ENCODE results near the gene ZNF521.

The ZNF521 gene

GRCh38 chr18:25314151-25314837 lies 37.7 kb downstream of the ZNF521 start:
- H3K4me1 ChIP-seq: no peaks in the 10 kb centered on the region
- TF ChIP-seq Cebpa-rat (IDR thresholded peaks at IDR 0.05): no peak
- no peaks in the 10 kb centered on the region for H4K20me1 ChIP-seq
- no peak overlapping the region for H3K27ac ChIP-seq
- no peak overlapping the region for H3K9ac ChIP-seq
- H3K36me3 ChIP-seq: no peaks in the 10 kb centered on the region
- H3K4me3 ChIP-seq: no peak overlapping the region
- H3K27me3 ChIP-seq: no peaks in the 10 kb centered on the region
- H3K4me2 ChIP-seq: no peak overlapping the region
- no peaks in the 10 kb centered on the region for H3K9me3 ChIP-seq

GRCh38 chr18:25313268-25313667 lies 38.7 kb downstream of the ZNF521 start:
- H3K9ac ChIP-seq: no peak overlapping the region
- H3K36me3 ChIP-seq: no peaks in the 10 kb centered on the region
- H4K20me1 ChIP-seq: no peaks in the 10 kb centered on the region
- no peaks in the 10 kb centered on the region for H3K4me1 ChIP-seq
- no peak overlapping the region for H3K27ac ChIP-seq
- no peaks in the 10 kb centered on the region for H3K9me3 ChIP-seq
- H3K27me3 ChIP-seq: no peaks in the 10 kb centered on the region
- H3K4me2 ChIP-seq: no peak overlapping the region
- no peak overlapping the region for H3K4me3 ChIP-seq
- no peak for TF ChIP-seq Cebpa-rat (IDR thresholded peaks at IDR 0.05)

GRCh38 chr18:25310045-25310444 lies 41.9 kb downstream of the ZNF521 start:
- H3K36me3 ChIP-seq: no peaks in the 10 kb centered on the region
- no peak for TF ChIP-seq Cebpa-rat (IDR thresholded peaks at IDR 0.05)
- H3K4me3 ChIP-seq: no peak overlapping the region
- no peaks in the 10 kb centered on the region for H3K4me1 ChIP-seq
- H4K20me1 ChIP-seq: no peaks in the 10 kb centered on the region
- no peak overlapping the region for H3K4me2 ChIP-seq
- H3K27ac ChIP-seq: no peak overlapping the region
- no peak overlapping the region for H3K9ac ChIP-seq
- no peaks in the 10 kb centered on the region for H3K9me3 ChIP-seq
- H3K27me3 ChIP-seq: no peaks in the 10 kb centered on the region

- H3K9me3 ChIP-seq: no peaks in the 10 kb centered on the region
- no peak overlapping the region for H3K9ac ChIP-seq
- TF ChIP-seq Cebpa-rat (IDR thresholded peaks at IDR 0.05): no peak
- H3K4me2 ChIP-seq: no peak overlapping the region
- no peaks in the 10 kb centered on the region for H3K36me3 ChIP-seq
- H3K4me1 ChIP-seq: no peaks in the 10 kb centered on the region
- no peaks in the 10 kb centered on the region for H3K27me3 ChIP-seq
- no peaks in the 10 kb centered on the region for H4K20me1 ChIP-seq
- no peak overlapping the region for H3K4me3 ChIP-seq
- H3K27ac ChIP-seq: no peak overlapping the region
Observed at GRCh38 chr18:25308381-25308780, 43.6 kb downstream of the ZNF521 start.

- Histone ChIP-seq H3K9ac (no peak overlapping the region), H3K9me3 (no peaks in the 10 kb centered on the region), H3K4me3 (no peak overlapping the region), H3K27me3 (no peaks in the 10 kb centered on the region), H3K4me2 (no peak overlapping the region), H3K36me3 (no peaks in the 10 kb centered on the region), H3K4me1 (no peaks in the 10 kb centered on the region), H3K27ac (no peak overlapping the region), H4K20me1 (no peaks in the 10 kb centered on the region)
- no peak for TF ChIP-seq Cebpa-rat (IDR thresholded peaks at IDR 0.05)
Observed at GRCh38 chr18:25307192-25307591, 44.8 kb downstream of the ZNF521 start.

GRCh38 chr18:25306671-25307070 lies 45.3 kb downstream of the ZNF521 start:
- H3K27me3 ChIP-seq: no peaks in the 10 kb centered on the region
- H3K4me3 ChIP-seq: no peak overlapping the region
- no peaks in the 10 kb centered on the region for H3K9me3 ChIP-seq
- H3K36me3 ChIP-seq: no peaks in the 10 kb centered on the region
- no peaks in the 10 kb centered on the region for H3K4me1 ChIP-seq
- no peak overlapping the region for H3K27ac ChIP-seq
- no peaks in the 10 kb centered on the region for H4K20me1 ChIP-seq
- H3K9ac ChIP-seq: no peak overlapping the region
- TF ChIP-seq Cebpa-rat (IDR thresholded peaks at IDR 0.05): no peak
- H3K4me2 ChIP-seq: no peak overlapping the region

GRCh38 chr18:25305584-25305983 lies 46.4 kb downstream of the ZNF521 start:
- Histone ChIP-seq H3K27me3 (no peaks in the 10 kb centered on the region), H3K9me3 (no peaks in the 10 kb centered on the region), H3K4me1 (no peaks in the 10 kb centered on the region), H3K4me3 (no peak overlapping the region), H3K36me3 (no peaks in the 10 kb centered on the region), H4K20me1 (no peaks in the 10 kb centered on the region), H3K4me2 (no peak overlapping the region), H3K9ac (no peak overlapping the region), H3K27ac (no peak overlapping the region)
- TF ChIP-seq Cebpa-rat (IDR thresholded peaks at IDR 0.05): no peak

GRCh38 chr18:25300492-25300891 lies 51.5 kb downstream of the ZNF521 start:
- H3K4me3 ChIP-seq: no peak overlapping the region
- no peaks in the 10 kb centered on the region for H4K20me1 ChIP-seq
- H3K4me2 ChIP-seq: no peak overlapping the region
- no peak overlapping the region for H3K9ac ChIP-seq
- H3K36me3 ChIP-seq: no peaks in the 10 kb centered on the region
- no peaks in the 10 kb centered on the region for H3K9me3 ChIP-seq
- no peak for TF ChIP-seq Cebpa-rat (IDR thresholded peaks at IDR 0.05)
- no peaks in the 10 kb centered on the region for H3K4me1 ChIP-seq
- no peak overlapping the region for H3K27ac ChIP-seq
- no peaks in the 10 kb centered on the region for H3K27me3 ChIP-seq

GRCh38 chr18:25299426-25300300 lies 52.3 kb downstream of the ZNF521 start:
- TF ChIP-seq Cebpa-rat (IDR thresholded peaks at IDR 0.05): no peak
- Histone ChIP-seq H3K27ac (no peak overlapping the region), H3K4me1 (no peaks in the 10 kb centered on the region), H3K27me3 (no peaks in the 10 kb centered on the region), H3K4me2 (no peak overlapping the region), H3K4me3 (no peak overlapping the region), H3K36me3 (no peaks in the 10 kb centered on the region), H4K20me1 (no peaks in the 10 kb centered on the region), H3K9me3 (no peaks in the 10 kb centered on the region), H3K9ac (no peak overlapping the region)

GRCh38 chr18:25298853-25299274 lies 53.1 kb downstream of the ZNF521 start:
- no peak overlapping the region for H3K9ac ChIP-seq
- no peak overlapping the region for H3K4me2 ChIP-seq
- H3K9me3 ChIP-seq: no peaks in the 10 kb centered on the region
- H3K4me1 ChIP-seq: no peaks in the 10 kb centered on the region
- H3K27me3 ChIP-seq: no peaks in the 10 kb centered on the region
- no peak for TF ChIP-seq Cebpa-rat (IDR thresholded peaks at IDR 0.05)
- no peak overlapping the region for H3K4me3 ChIP-seq
- no peaks in the 10 kb centered on the region for H3K36me3 ChIP-seq
- no peaks in the 10 kb centered on the region for H4K20me1 ChIP-seq
- no peak overlapping the region for H3K27ac ChIP-seq

Measured in BLaER1 (cell line).